ENCODE data around the gene NOXO1. TPM values are rescaled to one million over a fixed set of nuclear protein-coding genes. Genes with fewer than 3 reads are reported as not detected.

Gene NOXO1
- total and polyA plus RNA-seq, 10 of the 15 experiments (the other 5 are each of a cell fraction or from before 2014, with no cell fraction given) = 0.09 to 0.76 (median 0.26) TPM; not detected in 4

- TF ChIP-seq E2F8 (IDR thresholded peaks at IDR 0.05; ENCODE audit: low read depth, partially characterized antibody) (no peak), CBX5 (IDR thresholded peaks at IDR 0.05; ENCODE audit: low read depth) (no peak), POU2F2 (IDR thresholded peaks at IDR 0.05; ENCODE audit: borderline replicate concordance, low read depth, low read length) (no peak)
These were observed 44.3 kb downstream of the NOXO1 start (continued) for GRCh38 chr16:1936945-1937479.

GRCh38 chr16:1933097-1933661, 48.1 kb downstream of the NOXO1 start:
- WGBS (ENCODE audit: insufficient coverage, insufficient replicate concordance, low lambda C conversion rate, missing lambda C conversion rate) = 49% methylated on average over 22 of the region's 23 CpGs

More at GRCh38 chr16:1933097-1933661, 48.1 kb downstream of the NOXO1 start:
- DNase-seq (ENCODE audit: low read depth, low spot score) (no peak), ATAC-seq (no peak), FAIRE-seq (no peak)
- H3K4me3 ChIP-seq = no peak overlapping the region
- H3K79me2 ChIP-seq (ENCODE audit: control insufficient read depth, insufficient read depth, low read length) = no peaks in the 10 kb centered on the region
- RAD21 ChIA-PET (ENCODE audit: unreplicated experiment) = no interaction called here
- POLR2A ChIA-PET = no interaction called here
- no peak overlapping the region for H3K27ac ChIP-seq (ENCODE audit: control insufficient read depth, insufficient read depth)
- intact Hi-C loops (cut with micrococcal nuclease; ENCODE audit: unreplicated experiment) = no loop called here
- H3K27me3 ChIP-seq (replicated peaks in 1 of 2; ENCODE audit: control insufficient read depth in 2 of 2, insufficient read depth in 2 of 2, low read length in 1 of 2) = no peaks in the 10 kb centered on the region; a peak in 3 of 4 replicates
- H3K4me1 ChIP-seq (ENCODE audit: control insufficient read depth, insufficient read depth, low read length) = no peaks in the 10 kb centered on the region; the same call in 1 of the 2 replicates
- H3K9me3 ChIP-seq (replicated peaks; ENCODE audit: control insufficient read depth, insufficient read depth, low read length) = no peaks in the 10 kb centered on the region
- CTCF ChIA-PET = no interaction called here
- TF ChIP-seq CTCF (IDR thresholded peaks at IDR 0.05 in 2 of 3, conservative IDR thresholded peaks at IDR 0.05 in 1 of 3; ENCODE audit: control insufficient read depth in 2 of 3, extremely low read depth in 1 of 3, insufficient read depth in 1 of 3, low read depth in 3 of 3, low read length in 3 of 3) (no peak), EP300 (IDR thresholded peaks at IDR 0.05; ENCODE audit: borderline replicate concordance in 1 of 2, control insufficient read depth in 1 of 2, low read depth in 2 of 2, low read length in 2 of 2) (no peak), NFXL1 (IDR thresholded peaks at IDR 0.05; ENCODE audit: borderline replicate concordance) (no peak), TBL1XR1 (IDR thresholded peaks at IDR 0.05; ENCODE audit: low read depth, low read length) (no peak), PBX3 (IDR thresholded peaks at IDR 0.05; ENCODE audit: insufficient replicate concordance, low read depth, low read length) (no peak), EGR1 (IDR thresholded peaks at IDR 0.05; ENCODE audit: borderline replicate concordance in 1 of 2, low read depth in 2 of 2, low read length in 2 of 2) (no peak), MXI1 (IDR thresholded peaks at IDR 0.05; ENCODE audit: low read depth, low read length) (no peak)
- SMC1A ChIA-PET (ENCODE audit: uncharacterized antibody, unreplicated experiment) = no interaction called here
- no TSS peak for BruUV-seq (replicated peaks)
- in situ Hi-C loops (cut with MboI) = loop anchor here (10.0 kb wide), 1 partner anchor 68 kb away; no protein-coding TSS in a partner anchor
- H2AFZ ChIP-seq (ENCODE audit: control insufficient read depth, low read depth, low read length) = no peak overlapping the region
- H4K20me1 ChIP-seq (ENCODE audit: control insufficient read depth, insufficient read depth) = no peaks in the 10 kb centered on the region
- no peak overlapping the region for H3K9ac ChIP-seq (ENCODE audit: control insufficient read depth, insufficient read depth, low read length)
- H3K36me3 ChIP-seq (ENCODE audit: control insufficient read depth in 2 of 2, insufficient read depth in 2 of 2, low read length in 1 of 2) = no peaks in the 10 kb centered on the region
- H3K4me2 ChIP-seq (ENCODE audit: control insufficient read depth, insufficient read depth) = no peak overlapping the region

Data from GM12878 (cell line).